Osteocyte (in vitro differentiated cells): ENCODE data around the gene UQCRHL. TPM values are rescaled to one million over a fixed set of nuclear protein-coding genes. Genes with fewer than 3 reads are reported as not detected.

Source experiments
- DNase-seq: peaks from one replicate; pipeline ENCODE4 v3.0.0; 2021; ENCODE audit warnings: mixed read lengths; ENCODE audit not compliant: unreplicated experiment; ENCODE audit errors: extremely low spot score
- H3K27ac Mint-ChIP-seq: one replicate; pipeline ENCODE4 v1.8.0; 2021; ENCODE audit warnings: mild to moderate bottlenecking, mixed read lengths; ENCODE audit not compliant: unreplicated experiment
- H3K27me3 Mint-ChIP-seq: one replicate; pipeline ENCODE4 v1.8.0; 2021; ENCODE audit warnings: mixed read lengths; ENCODE audit not compliant: unreplicated experiment
- H3K36me3 Mint-ChIP-seq: one replicate; pipeline ENCODE4 v1.8.0; 2021; ENCODE audit warnings: mixed read lengths; ENCODE audit not compliant: unreplicated experiment
- H3K4me1 Mint-ChIP-seq: one replicate; pipeline ENCODE4 v1.8.0; 2021; ENCODE audit warnings: mixed read lengths; ENCODE audit not compliant: unreplicated experiment
- H3K4me3 Mint-ChIP-seq: one replicate; pipeline ENCODE4 v1.8.0; 2021; ENCODE audit warnings: mild to moderate bottlenecking, moderate library complexity, mixed read lengths; ENCODE audit not compliant: unreplicated experiment
- H3K9me3 Mint-ChIP-seq: one replicate; pipeline ENCODE4 v1.8.0; 2021; ENCODE audit warnings: mixed read lengths; ENCODE audit not compliant: unreplicated experiment
- total RNA-seq: library from RNA; stranded (reverse); gene quantifications from 2 replicates; pipeline ENCODE4 v1.2.1, GENCODE V29; 2021
- TF ChIP-seq, protein P1 (sequence below): fragments of 200-600 bp; sonication (generic); IDR thresholded peaks from 2 replicates; pipeline ENCODE4 v1.5.0; 2021; ENCODE audit warnings: antibody characterized with exemption, mild to moderate bottlenecking, moderate library complexity

UQCRHL gene
- total RNA-seq, 1 donor from 2014 or later, result 1.6 TPM

GRCh38 chr1:15825800-15826199 lies 18.4 kb upstream of the UQCRHL start:
- no peaks in the 10 kb centered on the region for H3K9me3 Mint-ChIP-seq
- DNase-seq, result no peak
- H3K4me1 Mint-ChIP-seq, result peaks cover 19% of the 10 kb centered on the region
- no peak overlapping the region for H3K4me3 Mint-ChIP-seq
- H3K36me3 Mint-ChIP-seq, result no peaks in the 10 kb centered on the region
- TF ChIP-seq, protein P1, sequence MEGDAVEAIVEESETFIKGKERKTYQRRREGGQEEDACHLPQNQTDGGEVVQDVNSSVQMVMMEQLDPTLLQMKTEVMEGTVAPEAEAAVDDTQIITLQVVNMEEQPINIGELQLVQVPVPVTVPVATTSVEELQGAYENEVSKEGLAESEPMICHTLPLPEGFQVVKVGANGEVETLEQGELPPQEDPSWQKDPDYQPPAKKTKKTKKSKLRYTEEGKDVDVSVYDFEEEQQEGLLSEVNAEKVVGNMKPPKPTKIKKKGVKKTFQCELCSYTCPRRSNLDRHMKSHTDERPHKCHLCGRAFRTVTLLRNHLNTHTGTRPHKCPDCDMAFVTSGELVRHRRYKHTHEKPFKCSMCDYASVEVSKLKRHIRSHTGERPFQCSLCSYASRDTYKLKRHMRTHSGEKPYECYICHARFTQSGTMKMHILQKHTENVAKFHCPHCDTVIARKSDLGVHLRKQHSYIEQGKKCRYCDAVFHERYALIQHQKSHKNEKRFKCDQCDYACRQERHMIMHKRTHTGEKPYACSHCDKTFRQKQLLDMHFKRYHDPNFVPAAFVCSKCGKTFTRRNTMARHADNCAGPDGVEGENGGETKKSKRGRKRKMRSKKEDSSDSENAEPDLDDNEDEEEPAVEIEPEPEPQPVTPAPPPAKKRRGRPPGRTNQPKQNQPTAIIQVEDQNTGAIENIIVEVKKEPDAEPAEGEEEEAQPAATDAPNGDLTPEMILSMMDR, result no peak
- peak overlapping the region; percentile 6 for H3K27ac Mint-ChIP-seq
- no peaks in the 10 kb centered on the region for H3K27me3 Mint-ChIP-seq

DNA sequence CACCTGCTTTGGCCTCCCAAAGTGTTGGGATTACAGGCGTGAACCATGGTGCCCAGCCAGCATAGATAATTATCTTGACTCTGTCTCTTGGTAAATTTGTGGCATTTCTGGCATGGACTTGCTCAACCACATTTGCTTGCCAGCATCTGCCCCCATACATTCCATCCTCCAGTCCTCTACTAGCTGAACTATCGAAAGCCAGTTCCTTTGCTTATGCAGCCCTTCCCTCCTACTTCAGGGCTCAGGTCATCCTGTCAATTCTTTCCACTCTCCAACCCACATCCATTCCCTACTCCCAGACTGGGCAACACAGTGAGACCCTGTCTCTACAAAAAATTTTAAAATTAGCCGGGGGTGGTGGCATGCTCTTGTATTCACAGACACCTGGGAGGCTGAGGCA lies 13.0 kb upstream of the UQCRHL start:
- Mint-ChIP-seq H3K27ac (no peak overlapping the region), H3K27me3 (no peaks in the 10 kb centered on the region), H3K9me3 (no peaks in the 10 kb centered on the region), H3K4me1 (peaks cover 9% of the 10 kb centered on the region), H3K4me3 (no peak overlapping the region), H3K36me3 (peaks cover 1% of the 10 kb centered on the region)
- TF ChIP-seq, protein P1, result no peak
- no peak for DNase-seq

DNA sequence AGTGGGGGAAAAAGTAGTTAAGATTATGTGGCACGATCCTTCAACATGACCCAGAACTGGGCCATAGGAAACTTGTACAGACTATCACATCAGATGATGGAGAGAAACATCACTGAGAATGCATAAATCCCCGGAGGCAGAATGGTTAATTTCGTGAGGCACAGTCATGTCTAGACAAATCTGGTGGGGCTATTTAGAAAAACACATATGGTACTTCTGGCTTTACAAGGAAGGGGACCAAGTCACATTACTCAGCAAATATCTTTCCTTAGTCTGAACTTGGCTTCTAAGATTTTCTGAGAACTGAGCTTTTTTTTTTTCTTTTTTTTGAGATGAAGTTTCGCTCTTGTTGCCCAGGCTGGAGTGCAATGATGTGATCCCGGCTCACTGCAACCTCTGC lies 9.2 kb upstream of the UQCRHL start:
- Mint-ChIP-seq H3K36me3 (peaks cover 1% of the 10 kb centered on the region), H3K4me3 (no peak overlapping the region), H3K4me1 (peaks cover 9% of the 10 kb centered on the region), H3K27me3 (no peaks in the 10 kb centered on the region), H3K27ac (no peak overlapping the region), H3K9me3 (no peaks in the 10 kb centered on the region)
- no peak for DNase-seq
- TF ChIP-seq, protein P1, result no peak

GRCh38 chr1:15810073-15810472 lies 2.6 kb upstream of the UQCRHL start:
- no peak overlapping the region for H3K4me3 Mint-ChIP-seq
- no peaks in the 10 kb centered on the region for H3K9me3 Mint-ChIP-seq
- DNase-seq, result no peak
- no peaks in the 10 kb centered on the region for H3K4me1 Mint-ChIP-seq
- no peaks in the 10 kb centered on the region for H3K36me3 Mint-ChIP-seq
- TF ChIP-seq, protein P1, result no peak
- no peak overlapping the region for H3K27ac Mint-ChIP-seq
- H3K27me3 Mint-ChIP-seq, result no peaks in the 10 kb centered on the region

- Mint-ChIP-seq H3K27me3 (no peaks in the 10 kb centered on the region), H3K36me3 (no peaks in the 10 kb centered on the region), H3K9me3 (no peaks in the 10 kb centered on the region), H3K4me1 (no peaks in the 10 kb centered on the region), H3K4me3 (no peak overlapping the region), H3K27ac (no peak overlapping the region)
- TF ChIP-seq, protein P1, result no peak
- no peak for DNase-seq
Measured at GRCh38 chr1:15808955-15809354, 1.5 kb upstream of the UQCRHL start.
